ENCODE results near the gene COPS6.

Gene COPS6

DNA sequence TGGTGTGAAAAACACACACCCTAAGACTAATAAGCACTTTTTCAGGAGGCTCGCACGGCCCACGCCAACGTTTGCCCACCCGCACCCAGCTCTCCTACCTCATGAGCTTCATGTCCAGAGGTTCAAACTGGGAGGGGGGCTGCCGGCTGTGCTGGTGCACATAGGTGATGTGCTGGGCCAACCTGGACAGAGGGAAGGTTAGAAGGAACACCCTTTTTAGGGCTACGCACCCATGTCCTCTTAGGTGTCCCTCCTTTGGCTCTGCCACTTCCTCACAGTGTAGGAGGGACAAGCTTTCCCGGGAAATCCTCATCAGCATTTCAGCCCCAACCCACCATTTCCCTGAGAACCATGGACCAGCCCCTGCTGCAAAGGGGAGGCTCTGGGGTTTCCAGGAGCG lies 6.5 kb downstream of the COPS6 start:
- TF ChIP-seq, protein P1, sequence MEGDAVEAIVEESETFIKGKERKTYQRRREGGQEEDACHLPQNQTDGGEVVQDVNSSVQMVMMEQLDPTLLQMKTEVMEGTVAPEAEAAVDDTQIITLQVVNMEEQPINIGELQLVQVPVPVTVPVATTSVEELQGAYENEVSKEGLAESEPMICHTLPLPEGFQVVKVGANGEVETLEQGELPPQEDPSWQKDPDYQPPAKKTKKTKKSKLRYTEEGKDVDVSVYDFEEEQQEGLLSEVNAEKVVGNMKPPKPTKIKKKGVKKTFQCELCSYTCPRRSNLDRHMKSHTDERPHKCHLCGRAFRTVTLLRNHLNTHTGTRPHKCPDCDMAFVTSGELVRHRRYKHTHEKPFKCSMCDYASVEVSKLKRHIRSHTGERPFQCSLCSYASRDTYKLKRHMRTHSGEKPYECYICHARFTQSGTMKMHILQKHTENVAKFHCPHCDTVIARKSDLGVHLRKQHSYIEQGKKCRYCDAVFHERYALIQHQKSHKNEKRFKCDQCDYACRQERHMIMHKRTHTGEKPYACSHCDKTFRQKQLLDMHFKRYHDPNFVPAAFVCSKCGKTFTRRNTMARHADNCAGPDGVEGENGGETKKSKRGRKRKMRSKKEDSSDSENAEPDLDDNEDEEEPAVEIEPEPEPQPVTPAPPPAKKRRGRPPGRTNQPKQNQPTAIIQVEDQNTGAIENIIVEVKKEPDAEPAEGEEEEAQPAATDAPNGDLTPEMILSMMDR (IDR thresholded peaks at IDR 0.05; ENCODE audit: extremely low read depth, missing control alignments): no peak
- no peak for DNase-seq (ENCODE audit: low spot score)

DNA sequence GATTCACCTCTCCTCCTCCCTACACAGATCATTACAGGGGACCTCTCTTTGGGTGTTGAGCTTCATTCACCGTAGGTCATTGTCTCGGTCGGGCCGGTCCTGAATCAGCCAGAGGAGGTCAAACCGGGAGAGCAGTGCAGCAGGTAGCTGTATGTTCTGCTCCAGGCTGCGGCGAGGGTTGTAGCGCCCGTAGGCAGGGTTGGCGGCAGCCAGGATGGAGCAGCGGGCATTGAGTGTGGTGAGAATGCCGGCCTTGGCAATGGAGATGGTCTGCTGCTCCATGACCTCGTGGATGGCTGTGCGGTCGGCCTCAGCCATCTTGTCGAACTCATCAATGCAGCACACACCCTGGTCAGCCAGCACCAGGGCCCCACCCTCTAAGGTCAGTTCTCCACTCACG lies 6.9 kb downstream of the COPS6 start:
- TF ChIP-seq, protein P1 (IDR thresholded peaks at IDR 0.05; ENCODE audit: extremely low read depth, missing control alignments): no peak
- no peak for DNase-seq (ENCODE audit: low spot score)

DNA sequence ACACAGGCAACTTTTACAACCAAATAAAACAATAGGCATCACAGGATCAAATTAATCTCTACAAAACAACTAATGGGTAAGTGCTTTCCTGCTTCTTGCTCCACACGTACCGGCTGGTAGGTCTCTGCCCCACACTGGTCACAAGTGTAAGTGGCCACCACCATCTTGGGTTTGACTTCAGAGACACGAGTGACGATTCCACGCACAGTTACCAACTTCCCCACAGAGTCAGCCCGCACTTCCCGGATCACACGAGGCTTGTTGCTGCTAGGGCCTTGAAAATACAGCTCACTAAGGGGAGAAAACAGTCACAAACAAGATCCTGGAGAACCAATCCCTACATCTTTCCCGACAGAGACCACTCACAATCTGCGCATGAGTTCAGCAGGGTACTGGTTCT lies 10.1 kb downstream of the COPS6 start:
- TF ChIP-seq, protein P1 (IDR thresholded peaks at IDR 0.05; ENCODE audit: extremely low read depth, missing control alignments): no peak
- DNase-seq (ENCODE audit: low spot score): no peak

DNA sequence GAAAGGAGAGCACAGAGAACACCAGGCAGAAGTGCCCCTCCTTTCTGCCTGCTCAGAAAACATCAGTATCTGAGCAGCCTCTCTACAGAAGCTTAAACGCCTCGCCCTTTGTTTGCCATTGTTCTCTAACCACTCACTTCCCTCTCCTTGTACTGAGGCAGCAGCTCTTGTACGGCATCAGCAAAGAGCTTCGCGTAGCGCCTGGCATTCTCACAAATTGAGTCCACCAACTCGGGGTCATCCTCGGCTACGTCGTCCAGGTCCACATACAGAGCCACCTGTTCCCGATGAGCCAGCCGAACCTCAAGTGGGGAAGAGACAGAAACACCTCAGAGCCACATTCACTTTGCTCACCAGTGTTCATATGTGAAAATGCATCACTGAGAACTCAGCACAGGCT lies 10.7 kb downstream of the COPS6 start:
- no peak for DNase-seq (ENCODE audit: low spot score)
- TF ChIP-seq, protein P1 (IDR thresholded peaks at IDR 0.05; ENCODE audit: extremely low read depth, missing control alignments): no peak

DNA sequence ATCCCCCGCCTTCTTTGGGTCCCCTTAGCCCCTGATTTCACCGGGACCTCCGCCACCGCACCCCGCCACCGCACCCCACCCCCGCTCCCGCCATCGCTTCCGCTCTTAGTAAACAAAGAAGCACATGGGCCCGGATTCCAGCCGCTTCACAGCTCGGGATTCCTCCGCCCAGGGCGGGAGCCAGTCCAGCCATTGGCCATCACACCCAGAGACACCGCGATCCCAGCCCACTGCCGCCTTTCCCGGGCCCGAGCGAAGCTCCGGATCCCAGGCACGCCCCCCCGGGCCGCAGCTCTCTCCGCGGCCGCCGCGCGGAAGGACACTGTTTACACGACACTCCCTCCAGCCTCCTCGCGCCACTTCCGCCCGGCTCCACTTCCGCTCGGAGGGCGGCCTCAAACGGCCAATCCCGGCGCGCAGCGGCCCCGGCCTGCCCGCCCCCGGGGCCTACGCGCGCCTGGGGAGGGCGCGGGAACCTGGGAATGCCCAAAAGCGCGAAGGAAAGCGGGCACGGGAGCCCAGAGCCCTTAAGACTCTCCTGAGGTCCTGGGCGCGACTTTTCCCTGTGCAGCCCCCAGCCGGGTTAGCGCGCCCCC lies 11.7 kb downstream of the COPS6 start:
- TF ChIP-seq, protein P1 (IDR thresholded peaks at IDR 0.05; ENCODE audit: extremely low read depth, missing control alignments): no peak
- peak; percentile 95 for DNase-seq (ENCODE audit: low spot score)

DNA sequence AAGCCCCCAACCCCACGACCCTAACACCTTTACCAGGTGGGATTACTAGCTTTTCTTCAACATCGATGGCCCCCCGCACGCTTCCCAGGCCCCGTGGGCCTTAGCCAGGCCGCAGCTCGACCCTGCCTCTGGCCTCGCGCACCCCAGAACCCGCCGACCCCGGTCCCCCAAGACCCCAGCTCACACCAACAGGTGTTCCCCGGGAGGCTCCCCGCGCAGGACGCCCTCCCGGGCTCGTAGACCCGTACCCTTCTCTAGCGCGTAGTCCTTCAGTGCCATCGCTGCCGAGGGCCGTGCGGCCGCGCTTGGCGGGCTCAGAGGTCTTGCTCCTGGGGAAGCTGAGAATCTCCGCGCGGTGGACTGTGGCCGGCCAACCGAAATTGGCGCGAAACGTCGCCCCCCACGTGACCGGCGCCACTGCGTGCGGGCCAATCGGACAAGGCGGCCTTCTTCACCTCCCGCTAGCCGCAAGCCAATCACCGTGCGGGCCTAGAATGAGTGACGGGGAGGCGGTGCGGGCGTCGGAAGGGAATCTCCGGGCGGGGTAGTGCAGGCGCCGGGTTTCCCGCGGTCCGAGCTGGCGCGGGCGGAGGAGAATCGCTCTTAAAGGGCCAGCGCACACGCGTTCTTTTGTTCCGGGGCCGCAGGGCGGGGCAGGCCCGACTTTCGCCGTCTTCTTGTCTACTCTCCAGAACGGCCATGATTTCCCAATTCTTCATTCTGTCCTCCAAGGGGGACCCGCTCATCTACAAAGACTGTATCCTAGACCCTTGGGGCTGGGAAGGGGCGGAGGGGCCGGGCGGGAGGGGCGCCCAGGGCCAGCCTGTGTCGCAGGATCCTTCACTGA lies 12.5 kb downstream of the COPS6 start, which contains the start of the genes AP4M1 and MCM7:
AP4M1 (plus strand) TSS at position 628 of the 847 bp plus-strand sequence; CDS start at position 700, 72 bp downstream.
MCM7 (minus strand) TSS at position 382 of the 847 bp plus-strand sequence; CDS start at position 279, 103 bp downstream.
- TF ChIP-seq, protein P1 (IDR thresholded peaks at IDR 0.05; ENCODE audit: extremely low read depth, missing control alignments): no peak
- peak; percentile 99 for DNase-seq (ENCODE audit: low spot score)
